ENCODE measurements around the gene NACC1.

- TF ChIP-seq, protein P1, sequence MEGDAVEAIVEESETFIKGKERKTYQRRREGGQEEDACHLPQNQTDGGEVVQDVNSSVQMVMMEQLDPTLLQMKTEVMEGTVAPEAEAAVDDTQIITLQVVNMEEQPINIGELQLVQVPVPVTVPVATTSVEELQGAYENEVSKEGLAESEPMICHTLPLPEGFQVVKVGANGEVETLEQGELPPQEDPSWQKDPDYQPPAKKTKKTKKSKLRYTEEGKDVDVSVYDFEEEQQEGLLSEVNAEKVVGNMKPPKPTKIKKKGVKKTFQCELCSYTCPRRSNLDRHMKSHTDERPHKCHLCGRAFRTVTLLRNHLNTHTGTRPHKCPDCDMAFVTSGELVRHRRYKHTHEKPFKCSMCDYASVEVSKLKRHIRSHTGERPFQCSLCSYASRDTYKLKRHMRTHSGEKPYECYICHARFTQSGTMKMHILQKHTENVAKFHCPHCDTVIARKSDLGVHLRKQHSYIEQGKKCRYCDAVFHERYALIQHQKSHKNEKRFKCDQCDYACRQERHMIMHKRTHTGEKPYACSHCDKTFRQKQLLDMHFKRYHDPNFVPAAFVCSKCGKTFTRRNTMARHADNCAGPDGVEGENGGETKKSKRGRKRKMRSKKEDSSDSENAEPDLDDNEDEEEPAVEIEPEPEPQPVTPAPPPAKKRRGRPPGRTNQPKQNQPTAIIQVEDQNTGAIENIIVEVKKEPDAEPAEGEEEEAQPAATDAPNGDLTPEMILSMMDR (conservative IDR thresholded peaks at IDR 0.05; ENCODE audit: low read depth in 2 of 2) = no peak
- TF ChIP-seq EZH2 (IDR thresholded peaks at IDR 0.05; ENCODE audit: low read depth, unreplicated experiment) (no peak), REST (IDR thresholded peaks at IDR 0.05; ENCODE audit: unreplicated experiment) (no peak), EZH2phosphoT487 (IDR thresholded peaks at IDR 0.05; ENCODE audit: unreplicated experiment) (no peak), POLR2AphosphoS5 (IDR thresholded peaks at IDR 0.05; ENCODE audit: low read depth) (no peak), STAT1 (IDR thresholded peaks at IDR 0.05; ENCODE audit: unreplicated experiment) (no peak), CREB1 (CRISPR knock-in tag; IDR thresholded peaks at IDR 0.05; ENCODE audit: low read depth) (no peak), JUNB (IDR thresholded peaks at IDR 0.05; ENCODE audit: unreplicated experiment) (no peak), ZNF114 (CRISPR knock-in tag; IDR thresholded peaks at IDR 0.05) (no peak), NANOG (IDR thresholded peaks at IDR 0.05; ENCODE audit: borderline replicate concordance) (no peak), ZNF331 (CRISPR knock-in tag; IDR thresholded peaks at IDR 0.05; ENCODE audit: low read depth) (no peak)
- TF ChIP-seq, protein P2, sequence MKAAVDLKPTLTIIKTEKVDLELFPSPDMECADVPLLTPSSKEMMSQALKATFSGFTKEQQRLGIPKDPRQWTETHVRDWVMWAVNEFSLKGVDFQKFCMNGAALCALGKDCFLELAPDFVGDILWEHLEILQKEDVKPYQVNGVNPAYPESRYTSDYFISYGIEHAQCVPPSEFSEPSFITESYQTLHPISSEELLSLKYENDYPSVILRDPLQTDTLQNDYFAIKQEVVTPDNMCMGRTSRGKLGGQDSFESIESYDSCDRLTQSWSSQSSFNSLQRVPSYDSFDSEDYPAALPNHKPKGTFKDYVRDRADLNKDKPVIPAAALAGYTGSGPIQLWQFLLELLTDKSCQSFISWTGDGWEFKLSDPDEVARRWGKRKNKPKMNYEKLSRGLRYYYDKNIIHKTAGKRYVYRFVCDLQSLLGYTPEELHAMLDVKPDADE (IDR thresholded peaks at IDR 0.05) = no peak
- TF ChIP-seq, protein P3, sequence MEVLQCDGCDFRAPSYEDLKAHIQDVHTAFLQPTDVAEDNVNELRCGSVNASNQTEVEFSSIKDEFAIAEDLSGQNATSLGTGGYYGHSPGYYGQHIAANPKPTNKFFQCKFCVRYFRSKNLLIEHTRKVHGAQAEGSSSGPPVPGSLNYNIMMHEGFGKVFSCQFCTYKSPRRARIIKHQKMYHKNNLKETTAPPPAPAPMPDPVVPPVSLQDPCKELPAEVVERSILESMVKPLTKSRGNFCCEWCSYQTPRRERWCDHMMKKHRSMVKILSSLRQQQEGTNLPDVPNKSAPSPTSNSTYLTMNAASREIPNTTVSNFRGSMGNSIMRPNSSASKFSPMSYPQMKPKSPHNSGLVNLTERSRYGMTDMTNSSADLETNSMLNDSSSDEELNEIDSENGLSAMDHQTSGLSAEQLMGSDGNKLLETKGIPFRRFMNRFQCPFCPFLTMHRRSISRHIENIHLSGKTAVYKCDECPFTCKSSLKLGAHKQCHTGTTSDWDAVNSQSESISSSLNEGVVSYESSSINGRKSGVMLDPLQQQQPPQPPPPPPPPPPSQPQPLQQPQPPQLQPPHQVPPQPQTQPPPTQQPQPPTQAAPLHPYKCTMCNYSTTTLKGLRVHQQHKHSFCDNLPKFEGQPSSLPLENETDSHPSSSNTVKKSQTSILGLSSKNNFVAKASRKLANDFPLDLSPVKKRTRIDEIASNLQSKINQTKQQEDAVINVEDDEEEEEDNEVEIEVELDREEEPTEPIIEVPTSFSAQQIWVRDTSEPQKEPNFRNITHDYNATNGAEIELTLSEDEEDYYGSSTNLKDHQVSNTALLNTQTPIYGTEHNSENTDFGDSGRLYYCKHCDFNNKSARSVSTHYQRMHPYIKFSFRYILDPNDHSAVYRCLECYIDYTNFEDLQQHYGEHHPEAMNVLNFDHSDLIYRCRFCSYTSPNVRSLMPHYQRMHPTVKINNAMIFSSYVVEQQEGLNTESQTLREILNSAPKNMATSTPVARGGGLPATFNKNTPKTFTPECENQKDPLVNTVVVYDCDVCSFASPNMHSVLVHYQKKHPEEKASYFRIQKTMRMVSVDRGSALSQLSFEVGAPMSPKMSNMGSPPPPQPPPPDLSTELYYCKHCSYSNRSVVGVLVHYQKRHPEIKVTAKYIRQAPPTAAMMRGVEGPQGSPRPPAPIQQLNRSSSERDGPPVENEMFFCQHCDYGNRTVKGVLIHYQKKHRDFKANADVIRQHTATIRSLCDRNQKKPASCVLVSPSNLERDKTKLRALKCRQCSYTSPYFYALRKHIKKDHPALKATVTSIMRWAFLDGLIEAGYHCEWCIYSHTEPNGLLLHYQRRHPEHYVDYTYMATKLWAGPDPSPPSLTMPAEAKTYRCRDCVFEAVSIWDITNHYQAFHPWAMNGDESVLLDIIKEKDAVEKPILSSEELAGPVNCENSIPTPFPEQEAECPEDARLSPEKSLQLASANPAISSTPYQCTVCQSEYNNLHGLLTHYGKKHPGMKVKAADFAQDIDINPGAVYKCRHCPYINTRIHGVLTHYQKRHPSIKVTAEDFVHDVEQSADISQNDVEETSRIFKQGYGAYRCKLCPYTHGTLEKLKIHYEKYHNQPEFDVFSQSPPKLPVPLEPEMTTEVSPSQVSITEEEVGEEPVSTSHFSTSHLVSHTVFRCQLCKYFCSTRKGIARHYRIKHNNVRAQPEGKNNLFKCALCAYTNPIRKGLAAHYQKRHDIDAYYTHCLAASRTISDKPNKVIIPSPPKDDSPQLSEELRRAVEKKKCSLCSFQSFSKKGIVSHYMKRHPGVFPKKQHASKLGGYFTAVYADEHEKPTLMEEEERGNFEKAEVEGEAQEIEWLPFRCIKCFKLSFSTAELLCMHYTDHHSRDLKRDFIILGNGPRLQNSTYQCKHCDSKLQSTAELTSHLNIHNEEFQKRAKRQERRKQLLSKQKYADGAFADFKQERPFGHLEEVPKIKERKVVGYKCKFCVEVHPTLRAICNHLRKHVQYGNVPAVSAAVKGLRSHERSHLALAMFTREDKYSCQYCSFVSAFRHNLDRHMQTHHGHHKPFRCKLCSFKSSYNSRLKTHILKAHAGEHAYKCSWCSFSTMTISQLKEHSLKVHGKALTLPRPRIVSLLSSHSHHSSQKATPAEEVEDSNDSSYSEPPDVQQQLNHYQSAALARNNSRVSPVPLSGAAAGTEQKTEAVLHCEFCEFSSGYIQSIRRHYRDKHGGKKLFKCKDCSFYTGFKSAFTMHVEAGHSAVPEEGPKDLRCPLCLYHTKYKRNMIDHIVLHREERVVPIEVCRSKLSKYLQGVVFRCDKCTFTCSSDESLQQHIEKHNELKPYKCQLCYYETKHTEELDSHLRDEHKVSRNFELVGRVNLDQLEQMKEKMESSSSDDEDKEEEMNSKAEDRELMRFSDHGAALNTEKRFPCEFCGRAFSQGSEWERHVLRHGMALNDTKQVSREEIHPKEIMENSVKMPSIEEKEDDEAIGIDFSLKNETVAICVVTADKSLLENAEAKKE (CRISPR knock-in tag; IDR thresholded peaks at IDR 0.05) = no peak
Measured at GRCh38 chr19:13139633-13140311, 21.7 kb downstream of the NACC1 start.

All from GM23338 (cell line).